SH-SY5Y (cell line): ENCODE data around the gene SRF.

Experiments used
- GATA2 ChIP-seq: IDR thresholded peaks from 2 replicates; pipeline ENCODE4 v1.6.1; 2011; ENCODE audit warnings: mild to moderate bottlenecking, low read depth, low read length
- GATA3 ChIP-seq: IDR thresholded peaks from 2 replicates; pipeline ENCODE4 v1.6.1; 2011; ENCODE audit warnings: low read depth, mild to moderate bottlenecking, low read length, moderate library complexity

DNA sequence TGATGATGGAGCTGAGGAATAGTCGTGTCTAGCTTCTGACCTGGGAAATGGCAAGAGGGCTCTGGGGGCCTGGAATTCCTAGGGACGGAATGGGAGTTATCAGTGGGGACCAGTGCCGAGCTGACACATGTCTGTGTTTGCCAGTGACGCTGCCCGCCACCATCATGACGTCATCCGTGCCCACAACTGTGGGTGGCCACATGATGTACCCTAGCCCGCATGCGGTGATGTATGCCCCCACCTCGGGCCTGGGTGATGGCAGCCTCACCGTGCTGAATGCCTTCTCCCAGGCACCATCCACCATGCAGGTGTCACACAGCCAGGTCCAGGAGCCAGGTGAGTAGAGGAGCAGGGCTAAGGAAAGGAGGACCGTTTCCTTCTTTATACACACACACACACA lies 7.1 kb downstream of the SRF start:
- TF ChIP-seq GATA2, result no peak
- no peak for TF ChIP-seq GATA3
